GM18502 (cell line): Measurements from ENCODE around the gene SEL1L.

Experiments
- ATAC-seq: cut with Tn5 transposase; IDR thresholded peaks from one replicate; pipeline ENCODE4 v1.9.1; 2021; ENCODE audit warnings: mild to moderate bottlenecking; ENCODE audit not compliant: unreplicated experiment, poor library complexity

SEL1L gene

GRCh38 chr14:81423504-81423903 lies 110.1 kb downstream of the SEL1L start:
- no peak for ATAC-seq
